K562 (cell line): ENCODE results near the gene PRKAR1B. TPM values are rescaled to one million over a fixed set of nuclear protein-coding genes. Genes with fewer than 3 reads are reported as not detected.

Experiments
- ATAC-seq: fragments of 200-7000 bp; cut with Tn5 transposase; 3 replicates; pipeline ENCODE4 v1.9.1; 2020; ENCODE audit warnings: moderate library complexity
- BruUV-seq: library from RNA; stranded (reverse); fragments of 400-500 nt; replicated peaks from 2 replicates; lab custom pipeline; 2021; lab: Mats Ljungman, UMichigan
- CTCF ChIA-PET: fragments of 300-600 bp; formaldehyde crosslinking; extraction: SDS; loops from one replicate; lab custom pipeline; 2021; ENCODE audit warnings: low intra/inter-chr PET ratio; lab: Yijun Ruan, JAX
- POLR2A ChIA-PET: fragments of 300-600, 350-650 bp; sonication (Branson Sonifier 250); formaldehyde crosslinking; extraction: SDS; loops from one replicate; lab custom pipeline; 2021; ENCODE audit warnings: antibody characterized with exemption, inconsistent platforms; lab: Yijun Ruan, JAX
- DNase-seq, 4 experiments: peaks; one replicate each; pipeline versions ENCODE4 v3.0.0 to v3.0.0-alpha.2; 2011 to 2018; ENCODE audit warnings: low spot score in 3 of 4, mixed read lengths in 3 of 4; ENCODE audit errors: extremely low read depth in 1 of 4
- FAIRE-seq: peaks from 2 replicates; lab custom pipeline; 2011; peaks lifted over from hg19 to GRCh38; lab: Jason Lieb, UNC
- H2AFZ ChIP-seq: 2 replicates; pipeline ENCODE4 v1.6.0; 2011; ENCODE audit warnings: low read depth, low read length, control low read depth, inconsistent platforms
- H3K27ac ChIP-seq: fragments of 200-600 bp; 3 replicates; pipeline ENCODE4 v1.8.0; 2011; ENCODE audit warnings: low read depth, mild to moderate bottlenecking, control low read depth, inconsistent platforms, low read length, moderate library complexity, mixed read lengths; ENCODE audit errors: extremely low read depth
- H3K27me3 ChIP-seq, 2 experiments: fragments of 300-600 bp in 1 of 2; 2 replicates in 1 of 2; 3 replicates in 1 of 2; pipeline versions ENCODE4 v1.6.0 to v1.8.0; 2011; ENCODE audit warnings: inconsistent platforms in 2 of 2, low read length in 2 of 2, mild to moderate bottlenecking in 1 of 2, mixed read lengths in 1 of 2, moderate library complexity in 1 of 2; ENCODE audit not compliant: control insufficient read depth in 2 of 2, insufficient read depth in 2 of 2
- H3K36me3 ChIP-seq: fragments of 300-600 bp; 3 replicates; pipeline ENCODE4 v1.8.0; 2011; ENCODE audit warnings: mild to moderate bottlenecking, low read length, inconsistent platforms; ENCODE audit not compliant: control insufficient read depth, insufficient read depth
- H3K4me1 ChIP-seq, 2 experiments: fragments of 200-600 bp in 1 of 2; replicated peaks in 1 of 2; 2 replicates in 1 of 2; 3 replicates in 1 of 2; pipeline versions ENCODE4 v1.5.1 to v1.8.0; 2011; ENCODE audit warnings: inconsistent platforms in 2 of 2, low read length in 2 of 2, mild to moderate bottlenecking in 1 of 2, mixed read lengths in 1 of 2, moderate library complexity in 1 of 2; ENCODE audit not compliant: control insufficient read depth in 2 of 2, insufficient read depth in 2 of 2
- H3K4me2 ChIP-seq: 2 replicates; pipeline ENCODE4 v1.6.1; 2011; ENCODE audit warnings: low read length, control low read depth, inconsistent platforms, mixed read lengths; ENCODE audit not compliant: insufficient read depth
- H3K4me3 ChIP-seq: fragments of 200-600 bp; sonication (generic), shearing (Covaris generic); 2 replicates; pipeline ENCODE4 v1.5.1; 2016; ENCODE audit warnings: control low read depth, inconsistent platforms
- H3K79me2 ChIP-seq: fragments of 200-600 bp; 3 replicates; pipeline ENCODE4 v1.8.0; 2011; ENCODE audit warnings: low read length, inconsistent platforms; ENCODE audit not compliant: control insufficient read depth, insufficient read depth
- H3K9ac ChIP-seq, 2 experiments: 2 replicates each; pipeline versions ENCODE4 v1.6.0 to v1.6.1; 2011; ENCODE audit warnings: low read depth in 2 of 2, low read length in 2 of 2, control low read depth in 1 of 2, inconsistent platforms in 1 of 2, mild to moderate bottlenecking in 1 of 2, mixed read lengths in 1 of 2; ENCODE audit not compliant: insufficient read depth in 1 of 2
- H3K9me1 ChIP-seq: one replicate; pipeline ENCODE4 v1.6.0; 2011; ENCODE audit warnings: inconsistent platforms, mild to moderate bottlenecking, low read length, moderate library complexity; ENCODE audit not compliant: control insufficient read depth, insufficient read depth
- H3K9me3 ChIP-seq: replicated peaks from 2 replicates; pipeline ENCODE4 v1.5.1; 2011; ENCODE audit warnings: low read depth, low read length, inconsistent platforms; ENCODE audit not compliant: control insufficient read depth, insufficient read depth
- H4K20me1 ChIP-seq: replicated peaks from 2 replicates; pipeline ENCODE4 v1.6.1; 2011; ENCODE audit warnings: low read length, inconsistent platforms, mixed read lengths; ENCODE audit not compliant: control insufficient read depth, insufficient read depth
- ARID2 ChIP-seq: fragments of 450-650 bp; IDR thresholded peaks from 2 replicates; pipeline ENCODE4 v1.6.1; 2017; ENCODE audit warnings: antibody characterized with exemption, mild to moderate bottlenecking
- CBX3 ChIP-seq, 2 experiments: IDR thresholded peaks; 1 replicate in 1 of 2; 2 replicates in 1 of 2; pipeline ENCODE4 v1.6.1; 2012; ENCODE audit warnings: inconsistent platforms in 2 of 2, low read length in 2 of 2, borderline replicate concordance in 1 of 2, control low read depth in 1 of 2
- FOXA3 ChIP-seq, 2 experiments: fragments of 450-650 bp in 1 of 2; sonication (generic) in 1 of 2; formaldehyde crosslinking; IDR thresholded peaks in 1 of 2; conservative IDR thresholded peaks in 1 of 2; 2 replicates each; pipeline versions ENCODE4 v1.4.0 to v1.8.0; 2020 to 2022; ENCODE audit warnings: mild to moderate bottlenecking in 2 of 2, missing genetic modification reagents in 1 of 2
- GABPB1 ChIP-seq: sonication (generic); formaldehyde crosslinking; IDR thresholded peaks from 2 replicates; pipeline ENCODE4 v1.8.0; 2022; ENCODE audit warnings: mild to moderate bottlenecking, missing genetic modification reagents
- NEUROD1 ChIP-seq: fragments of 150-350 bp; IDR thresholded peaks from 2 replicates; pipeline ENCODE4 v1.6.1; 2014; ENCODE audit warnings: borderline replicate concordance, low read length, low read depth; ENCODE audit not compliant: partially characterized antibody
- NFE2 ChIP-seq: IDR thresholded peaks from 2 replicates; pipeline ENCODE4 v1.6.1; 2014; ENCODE audit warnings: antibody characterized with exemption, low read depth
- PHF20 ChIP-seq: fragments of 450-650 bp; IDR thresholded peaks from 2 replicates; pipeline ENCODE4 v1.6.1; 2018; ENCODE audit not compliant: partially characterized antibody
- POLR2AphosphoS2 ChIP-seq: IDR thresholded peaks from 2 replicates; pipeline ENCODE4 v1.6.1; 2012; ENCODE audit warnings: low read length, improper control_type of control experiment
- SRSF1 ChIP-seq: fragments of 200-400 bp; formaldehyde crosslinking; IDR thresholded peaks from 2 replicates; pipeline ENCODE4 v1.6.1; 2017; ENCODE audit warnings: mild to moderate bottlenecking, low read depth, low read length, moderate library complexity
- TCF15 ChIP-seq: fragments of 250-450 bp; sonication (Bioruptor Pico); IDR thresholded peaks from 2 replicates; pipeline ENCODE4 v1.8.0; 2022; ENCODE audit warnings: moderate library complexity, mild to moderate bottlenecking, inconsistent platforms
- TCF3 ChIP-seq: sonication (generic); formaldehyde crosslinking; IDR thresholded peaks from 2 replicates; pipeline ENCODE4 v1.4.0; 2020; ENCODE audit warnings: mild to moderate bottlenecking, missing genetic modification reagents
- ZBTB33 ChIP-seq: sonication (generic); formaldehyde crosslinking; IDR thresholded peaks from 2 replicates; pipeline ENCODE4 v1.8.1; 2023; ENCODE audit warnings: mild to moderate bottlenecking, missing genetic modification reagents
- ZNF239 ChIP-seq: fragments of 250-450 bp; sonication (Bioruptor Pico); IDR thresholded peaks from 2 replicates; pipeline ENCODE4 v1.4.0; 2020; ENCODE audit warnings: mild to moderate bottlenecking
- ZNF347 ChIP-seq: fragments of 450-650 bp; formaldehyde crosslinking; IDR thresholded peaks from 2 replicates; pipeline ENCODE4 v1.4.0; 2020; ENCODE audit warnings: low read depth, mild to moderate bottlenecking, moderate library complexity
- WGBS: fragments of 100-300 bp; shearing (Covaris generic); methylation state at CpG from one replicate; pipeline ENCODE4 v1.1.6; 2016; ENCODE audit warnings: low coverage, mixed read lengths; ENCODE audit not compliant: insufficient coverage; ENCODE audit errors: missing lambda C conversion rate; 5-methylcytosine and 5-hydroxymethylcytosine counted together
- in situ Hi-C: fragments of 300-500 bp; cut with MboI; formaldehyde crosslinking; loops from 4 replicates; pipeline ENCODE4 v1.15.0; 2018; ENCODE audit warnings: inconsistent platforms, mixed read lengths
- intact Hi-C: fragments of 100-400 bp; cut with micrococcal nuclease; formaldehyde crosslinking; loops from 2 replicates; pipeline ENCODE4 v1.14.2; 2022
- polyA plus RNA-seq, 8 experiments: library from polyadenylated mRNA; depleted of rRNA in 4 of 8; stranded (reverse) in 5 of 8; unstranded in 3 of 8; fragments of >200 nt; fragmentation: Nextera tagmentation in 2 of 8; fragmentation: Illumina TruSeq in 1 of 8; extraction: Ambion mirVana in 2 of 8; extraction: Trizol in 1 of 8; gene quantifications; 2 replicates each; pipeline versions ENCODE4 v1.2.1 to v1.2.3, GENCODE V29; 2011 to 2014; ENCODE audit warnings: inconsistent platforms in 1 of 8, missing spikeins in 1 of 8
- total RNA-seq, 7 experiments: library from RNA; depleted of rRNA in 6 of 7; stranded (reverse); fragments of >200 nt in 6 of 7; fragmentation: Illumina TruSeq in 2 of 7; extraction: Trizol in 2 of 7; gene quantifications; 2 replicates each; pipeline versions ENCODE4 v1.2.1 to v1.2.3, GENCODE V29; 2011 to 2021; ENCODE audit warnings: low replicate concordance in 1 of 7
- TF ChIP-seq, protein P1 (sequence below), 2 experiments: fragments of 450-650 bp in 1 of 2; sonication (generic) in 1 of 2; formaldehyde crosslinking; conservative IDR thresholded peaks; 2 replicates each; pipeline versions ENCODE4 v1.4.0 to v1.8.1; 2020 to 2022; ENCODE audit warnings: mild to moderate bottlenecking in 1 of 2, missing genetic modification reagents in 1 of 2
- TF ChIP-seq, protein P2 (sequence below), 2 experiments: IDR thresholded peaks in 1 of 2; conservative IDR thresholded peaks in 1 of 2; 2 replicates each; pipeline ENCODE4 v1.6.1; 2016; ENCODE audit warnings: low read depth in 2 of 2, mild to moderate bottlenecking in 1 of 2, missing compliant biosample characterization in 1 of 2, missing genetic modification characterization in 1 of 2, moderate library complexity in 1 of 2

PRKAR1B gene
- total and polyA plus RNA-seq, 9 of the 15 experiments (the other 6 are each of a cell fraction or from before 2014, with no cell fraction given): 0.99 to 30.5 (median 12.7) TPM

DNA sequence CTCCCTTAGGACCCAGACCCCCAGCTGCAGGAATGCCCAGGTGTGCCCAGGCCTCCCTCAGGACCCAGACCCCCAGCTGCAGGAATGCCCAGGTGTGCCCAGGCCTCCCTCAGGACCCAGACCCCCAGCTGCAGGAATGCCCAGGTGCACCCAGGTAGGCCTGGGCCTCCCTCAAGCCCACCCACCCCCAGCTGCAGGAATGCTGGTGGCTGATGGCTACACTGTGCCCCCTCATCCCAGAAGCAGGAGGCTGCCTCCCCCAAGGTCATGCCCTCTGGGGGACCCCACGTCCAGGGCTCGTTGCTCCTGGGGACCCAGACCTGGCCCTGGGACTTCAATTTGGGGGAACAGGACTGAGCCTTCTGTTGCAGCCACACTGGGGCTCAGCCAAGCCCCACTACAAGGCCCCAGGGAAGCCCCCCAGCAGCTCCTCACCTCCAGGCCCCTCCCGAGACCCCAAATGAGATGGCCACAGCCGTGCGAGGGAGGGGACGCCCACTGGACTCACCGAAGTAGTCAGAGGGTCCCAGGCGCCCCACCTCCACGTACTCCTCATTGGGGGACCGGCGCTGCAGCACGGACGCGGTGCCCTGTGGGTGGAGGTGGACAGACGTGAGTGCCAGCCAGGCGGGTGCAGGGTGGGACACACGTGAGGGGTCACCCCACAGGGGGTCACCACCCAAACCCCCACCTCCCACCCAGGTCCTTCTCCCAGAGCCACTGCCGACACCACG is 176.0 kb downstream of the PRKAR1B start:
- no peaks in the 10 kb centered on the region for H4K20me1 ChIP-seq
- no peak overlapping the region for H2AFZ ChIP-seq
- H3K4me2 ChIP-seq: no peak overlapping the region
- no peak overlapping the region for H3K9ac ChIP-seq
- DNase-seq: no peak
- H3K27me3 ChIP-seq: no peaks in the 10 kb centered on the region
- H3K4me1 ChIP-seq: peaks cover 0 to 30% of the 10 kb centered on the region in 2 experiments; a peak in 2 of 5 replicates
- WGBS: 67% methylated on average over 6 of the region's 19 CpGs
- no TSS peak for BruUV-seq
- H3K79me2 ChIP-seq: no peaks in the 10 kb centered on the region
- no peak for FAIRE-seq
- H3K9me1 ChIP-seq: no peaks in the 10 kb centered on the region
- ChIA-PET CTCF (no interaction called here), POLR2A (no interaction called here)
- in situ Hi-C loops (no loop called here), intact Hi-C loops (no loop called here)
- no peak overlapping the region for H3K4me3 ChIP-seq
- no peak overlapping the region for H3K27ac ChIP-seq
- ATAC-seq: no peak
- no peaks in the 10 kb centered on the region for H3K9me3 ChIP-seq
- H3K36me3 ChIP-seq: no peaks in the 10 kb centered on the region; the same call in 2 of the 3 replicates
- TF ChIP-seq ARID2 (no peak), ZNF239 (CRISPR knock-in tag) (no peak), FOXA3 (CRISPR knock-in tag; conservative IDR thresholded peaks at IDR 0.05 in 1 of 2, IDR thresholded peaks at IDR 0.05 in 1 of 2) (no peak), GABPB1 (CRISPR knock-in tag) (no peak), TCF15 (CRISPR knock-in tag) (no peak), POLR2AphosphoS2 (no peak), ZNF347 (no peak), CBX3 (IDR thresholded peaks at IDR 0.05; ENCODE audit: borderline replicate concordance in 1 of 2, low read length in 2 of 2) (no peak), PHF20 (no peak), NFE2 (no peak), ZBTB33 (CRISPR knock-in tag) (no peak), SRSF1 (no peak), NEUROD1 (no peak), TCF3 (CRISPR knock-in tag) (no peak)
- TF ChIP-seq, protein P1, sequence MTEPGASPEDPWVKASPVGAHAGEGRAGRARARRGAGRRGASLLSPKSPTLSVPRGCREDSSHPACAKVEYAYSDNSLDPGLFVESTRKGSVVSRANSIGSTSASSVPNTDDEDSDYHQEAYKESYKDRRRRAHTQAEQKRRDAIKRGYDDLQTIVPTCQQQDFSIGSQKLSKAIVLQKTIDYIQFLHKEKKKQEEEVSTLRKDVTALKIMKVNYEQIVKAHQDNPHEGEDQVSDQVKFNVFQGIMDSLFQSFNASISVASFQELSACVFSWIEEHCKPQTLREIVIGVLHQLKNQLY (CRISPR knock-in tag; conservative IDR thresholded peaks at IDR 0.05): no peak
- TF ChIP-seq, protein P2, sequence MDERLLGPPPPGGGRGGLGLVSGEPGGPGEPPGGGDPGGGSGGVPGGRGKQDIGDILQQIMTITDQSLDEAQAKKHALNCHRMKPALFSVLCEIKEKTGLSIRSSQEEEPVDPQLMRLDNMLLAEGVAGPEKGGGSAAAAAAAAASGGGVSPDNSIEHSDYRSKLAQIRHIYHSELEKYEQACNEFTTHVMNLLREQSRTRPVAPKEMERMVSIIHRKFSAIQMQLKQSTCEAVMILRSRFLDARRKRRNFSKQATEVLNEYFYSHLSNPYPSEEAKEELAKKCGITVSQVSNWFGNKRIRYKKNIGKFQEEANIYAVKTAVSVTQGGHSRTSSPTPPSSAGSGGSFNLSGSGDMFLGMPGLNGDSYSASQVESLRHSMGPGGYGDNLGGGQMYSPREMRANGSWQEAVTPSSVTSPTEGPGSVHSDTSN (CRISPR knock-in tag; IDR thresholded peaks at IDR 0.05; ENCODE audit: low read depth): no peak
- TF ChIP-seq, protein P2 (tag; conservative IDR thresholded peaks at IDR 0.05; ENCODE audit: low read depth): no peak
